WI38 (cell line): ENCODE measurements around the gene CFAP46.
"Not testable (repeated sequence)": the region's sequence is repeated elsewhere in the genome, so short reads cannot be mapped to it uniquely, and the experiment has no call there.

Experiments
- H3K4me3 ChIP-seq: 2 replicates; pipeline ENCODE4 v1.5.1; 2011; ENCODE audit warnings: low read depth, mild to moderate bottlenecking, control low read depth, low read length
- CTCF ChIP-seq: IDR thresholded peaks from 2 replicates; pipeline ENCODE4 v1.5.1; 2012; ENCODE audit warnings: low read depth, mild to moderate bottlenecking, control low read depth, low read length

The CFAP46 gene

DNA sequence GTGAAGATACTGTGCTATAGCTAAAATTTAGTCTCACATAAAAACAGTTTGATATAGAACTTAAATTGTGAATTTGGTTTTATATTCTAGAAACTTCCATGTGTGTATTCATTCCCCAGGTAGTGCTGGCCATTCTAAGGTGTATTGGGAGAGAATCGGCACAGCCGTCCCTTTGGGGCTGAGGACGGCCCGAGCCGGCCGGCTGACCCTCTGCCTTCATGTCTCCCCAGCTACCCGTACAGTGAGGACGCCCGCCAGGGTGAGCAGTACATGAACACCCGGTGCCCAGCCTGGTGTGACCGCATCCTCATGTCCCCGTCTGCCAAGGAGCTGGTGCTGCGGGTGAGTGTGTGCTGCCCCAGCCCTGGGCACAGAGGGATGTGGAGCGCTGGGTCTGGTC lies 164.9 kb downstream of the CFAP46 start:
- no peak for TF ChIP-seq CTCF
- H3K4me3 ChIP-seq, result no peak overlapping the region

- TF ChIP-seq CTCF, result no peak
- H3K4me3 ChIP-seq, result no peak overlapping the region
Observed at GRCh38 chr10:132776821-132777220, 165.5 kb downstream of the CFAP46 start.

DNA sequence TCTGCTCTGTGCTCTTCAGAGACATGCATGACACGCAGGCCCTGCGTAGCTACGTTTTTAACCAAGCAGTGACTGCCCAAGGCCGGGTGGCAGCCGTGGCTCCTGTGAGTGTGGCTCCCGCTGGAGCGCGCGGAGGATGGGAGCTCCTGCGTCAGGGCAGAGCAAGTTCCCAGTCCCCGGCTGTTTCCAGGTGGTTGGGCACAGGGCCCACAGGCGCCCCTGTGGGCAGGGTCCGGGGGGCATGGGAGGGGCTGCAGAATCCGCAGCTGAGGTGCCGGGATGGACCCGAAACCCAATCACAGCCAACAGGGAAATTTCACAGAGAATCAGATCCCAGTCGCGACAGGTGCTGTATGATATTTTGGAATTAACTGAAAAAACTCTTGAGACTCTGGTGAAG lies 166.2 kb downstream of the CFAP46 start:
- H3K4me3 ChIP-seq, result no peak overlapping the region
- no peak for TF ChIP-seq CTCF

DNA sequence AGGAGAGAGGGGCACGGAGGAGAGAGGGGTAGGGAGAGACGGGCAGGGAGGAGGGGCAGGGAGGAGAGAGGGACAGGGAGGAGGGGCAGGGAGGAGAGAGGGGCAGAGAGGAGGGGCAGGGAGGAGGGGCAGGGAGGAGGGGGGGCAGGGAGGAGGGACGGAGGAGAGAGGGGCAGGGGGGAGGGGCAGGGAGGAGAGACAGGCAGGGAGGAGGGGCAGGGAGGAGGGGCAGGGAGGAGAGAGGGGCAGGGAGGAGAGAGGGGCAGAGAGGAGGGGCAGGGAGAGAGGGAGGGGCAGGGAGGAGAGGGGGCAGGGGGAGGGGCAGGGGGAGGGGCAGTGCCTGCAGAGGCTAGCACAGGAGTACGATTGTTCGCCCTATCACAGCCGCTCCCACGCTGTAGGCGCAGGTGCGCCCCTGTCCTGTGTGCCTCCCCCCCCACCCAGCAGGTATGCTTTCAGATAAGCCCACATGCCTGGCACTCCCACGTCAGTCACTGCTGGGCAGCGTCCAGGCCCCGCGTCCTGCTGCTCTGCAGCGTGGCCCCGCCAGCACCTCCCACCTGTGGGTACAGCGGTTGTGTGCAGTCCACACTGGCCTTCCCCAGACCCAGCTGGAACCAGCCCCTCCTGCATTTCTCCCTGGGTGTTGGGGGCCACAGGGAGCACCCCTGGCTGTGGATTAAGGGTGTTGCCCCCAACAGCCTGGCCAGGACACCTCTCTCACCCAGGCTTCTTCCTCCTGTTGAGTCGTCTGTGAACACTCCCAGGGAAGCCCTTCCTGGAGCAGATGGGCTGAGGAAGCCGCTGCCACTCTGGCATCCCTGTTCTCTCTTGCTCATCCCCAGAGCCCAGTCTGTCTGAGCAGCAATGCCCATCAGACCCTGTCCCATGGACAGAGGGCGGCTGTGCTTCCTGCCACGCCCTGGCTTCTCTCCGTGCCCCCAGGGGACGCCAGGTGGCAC lies 167.2 kb downstream of the CFAP46 start:
- no peak overlapping the region for H3K4me3 ChIP-seq
- no peak for TF ChIP-seq CTCF

GRCh38 chr10:132774181-132774901 lies 168.0 kb downstream of the CFAP46 start:
- TF ChIP-seq CTCF, result no peak
- H3K4me3 ChIP-seq, result no peak overlapping the region

- H3K4me3 ChIP-seq, result not testable (repeated sequence)
Observed at GRCh38 chr10:132772816-132773215, 169.6 kb downstream of the CFAP46 start.

GRCh38 chr10:132770061-132771021 lies 172.0 kb downstream of the CFAP46 start:
- TF ChIP-seq CTCF, result no peak
- no peak overlapping the region for H3K4me3 ChIP-seq
